ENCODE measurements around the gene LRFN2.

- TF ChIP-seq CTCF (conservative IDR thresholded peaks at IDR 0.05; ENCODE audit: low read depth, low read length) (no peak), EZH2 (IDR thresholded peaks at IDR 0.05; ENCODE audit: low read length, unreplicated experiment) (no peak)
Measured at GRCh38 chr6:40543146-40543545, 44.0 kb downstream of the LRFN2 start.
